HG02840 (cell line): ENCODE data around the gene PNKP.
A peak's percentile ranks its signal among the peaks of the same experiment; 100 is the strongest.

ENCODE experiments used
- ATAC-seq: cut with Tn5 transposase; IDR thresholded peaks from one replicate; pipeline ENCODE4 v1.9.1; 2021; ENCODE audit warnings: mild to moderate bottlenecking, moderate library complexity, moderate number of reproducible peaks; ENCODE audit not compliant: unreplicated experiment, low FRiP score

PNKP gene

GRCh38 chr19:49890349-49891311, 23.3 kb upstream of the PNKP start:
- no peak for ATAC-seq

- no peak for ATAC-seq
Measured at GRCh38 chr19:49889687-49890348, 22.4 kb upstream of the PNKP start.

DNA sequence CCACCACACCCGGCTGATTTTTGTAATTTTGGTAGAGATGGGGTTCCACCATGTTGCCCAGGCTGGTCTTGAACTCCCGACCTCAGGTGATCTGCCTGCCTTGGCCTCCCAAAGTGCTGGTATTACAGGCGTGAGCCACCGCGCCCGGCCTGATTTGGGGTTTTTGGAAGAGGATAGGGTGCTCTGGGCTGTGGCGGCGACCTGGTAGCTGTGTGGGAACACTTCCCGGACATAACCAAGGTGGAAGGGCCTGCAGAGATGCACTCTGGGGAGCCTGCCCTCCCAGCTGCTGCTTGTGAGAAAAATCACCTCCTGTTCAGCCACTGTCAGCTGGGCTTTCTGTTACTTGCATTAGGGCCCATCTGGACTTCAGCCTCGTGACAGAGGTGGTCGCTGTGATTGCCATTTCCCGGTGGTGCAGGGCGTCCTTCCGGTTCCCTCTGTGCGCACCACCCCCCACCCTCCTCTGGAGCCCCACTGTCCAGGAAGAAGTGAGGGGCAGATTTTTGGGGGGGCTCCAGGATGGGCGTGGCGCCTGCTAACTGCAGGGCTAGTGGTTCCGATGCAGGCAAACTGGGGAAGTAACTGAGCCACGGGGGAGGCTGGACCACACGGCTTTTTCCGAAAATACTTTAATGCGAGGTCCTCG, 21.8 kb upstream of the PNKP start:
- no peak for ATAC-seq

GRCh38 chr19:49888510-49888824, 21.1 kb upstream of the PNKP start:
- no peak for ATAC-seq

GRCh38 chr19:49887665-49888509, 20.5 kb upstream of the PNKP start:
- ATAC-seq, result no peak

GRCh38 chr19:49887037-49887664, 19.8 kb upstream of the PNKP start:
- ATAC-seq, result no peak

DNA sequence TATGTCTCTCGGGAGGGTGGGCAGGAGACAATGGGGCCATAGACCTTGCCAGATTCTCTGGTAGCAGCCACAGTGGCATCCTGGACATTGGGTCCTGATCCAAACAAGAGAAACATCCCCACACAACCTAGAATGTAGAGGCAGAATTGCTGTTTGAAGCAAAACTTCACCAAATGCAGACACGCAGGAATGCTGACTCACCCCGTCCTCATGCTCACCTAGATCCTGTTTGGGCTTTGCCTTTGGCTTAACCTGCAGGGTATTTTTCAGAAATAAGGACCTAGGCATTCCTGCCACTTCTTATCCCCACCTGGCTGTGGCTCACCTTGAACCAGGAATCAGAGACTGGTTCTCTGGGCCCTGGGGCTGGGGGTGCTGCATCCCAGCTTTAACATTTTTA, 17.4 kb upstream of the PNKP start:
- no peak for ATAC-seq

DNA sequence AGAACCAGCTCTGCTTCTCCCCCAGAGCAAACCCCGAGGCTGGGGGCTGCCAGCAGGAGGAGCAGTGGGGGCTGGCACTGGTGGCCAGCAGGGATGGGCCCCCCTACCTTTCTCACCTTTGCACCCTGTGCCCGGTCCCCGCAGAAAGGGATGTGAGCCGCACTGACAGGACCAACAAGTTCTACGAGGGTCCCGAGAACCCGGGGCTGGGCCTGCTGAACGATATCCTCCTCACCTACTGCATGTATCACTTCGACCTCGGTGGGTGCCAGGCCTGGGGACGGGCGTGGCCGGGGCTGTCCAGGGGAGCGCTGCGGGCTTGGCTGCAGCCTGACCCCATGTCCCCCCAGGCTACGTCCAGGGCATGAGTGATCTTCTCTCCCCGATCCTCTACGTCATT, 16.7 kb upstream of the PNKP start:
- no peak for ATAC-seq

GRCh38 chr19:49883094-49883493, 15.7 kb upstream of the PNKP start:
- ATAC-seq, result no peak

- no peak for ATAC-seq
Measured at GRCh38 chr19:49882643-49883042, 15.3 kb upstream of the PNKP start.

DNA sequence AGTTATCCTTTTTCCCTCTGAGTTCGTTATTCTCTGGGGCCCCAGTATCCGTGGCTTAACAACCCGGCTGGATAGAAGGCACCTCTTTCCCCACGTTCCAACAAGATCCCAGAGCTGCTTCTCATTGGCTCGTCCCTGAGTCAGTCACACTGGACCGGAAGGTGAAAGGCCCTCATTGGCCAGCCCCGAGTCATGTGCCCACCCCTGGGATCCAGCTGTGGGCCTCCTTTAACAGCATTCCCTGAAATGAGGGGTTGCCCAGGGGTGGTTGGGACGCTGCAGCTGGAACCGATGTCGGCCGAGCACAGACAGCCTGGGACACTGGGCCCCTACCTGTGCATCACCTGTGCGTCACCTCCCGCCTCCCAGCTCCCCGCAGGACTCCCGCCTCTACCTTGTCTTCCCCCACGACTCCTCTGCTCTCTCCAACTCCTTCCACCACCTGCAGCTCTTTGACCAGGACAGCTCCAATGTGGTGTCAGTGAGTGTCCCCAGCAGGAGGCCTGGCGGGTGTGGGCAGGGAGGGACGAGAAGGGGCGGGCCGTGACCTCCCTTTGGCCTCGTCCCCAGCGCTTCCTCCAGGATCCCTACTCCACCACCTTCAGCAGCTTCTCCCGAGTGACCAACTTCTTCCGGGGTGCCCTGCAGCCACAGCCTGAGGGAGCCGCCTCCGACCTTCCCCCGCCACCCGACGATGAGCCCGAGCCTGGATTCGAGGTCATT, 14.5 kb upstream of the PNKP start:
- no peak for ATAC-seq

DNA sequence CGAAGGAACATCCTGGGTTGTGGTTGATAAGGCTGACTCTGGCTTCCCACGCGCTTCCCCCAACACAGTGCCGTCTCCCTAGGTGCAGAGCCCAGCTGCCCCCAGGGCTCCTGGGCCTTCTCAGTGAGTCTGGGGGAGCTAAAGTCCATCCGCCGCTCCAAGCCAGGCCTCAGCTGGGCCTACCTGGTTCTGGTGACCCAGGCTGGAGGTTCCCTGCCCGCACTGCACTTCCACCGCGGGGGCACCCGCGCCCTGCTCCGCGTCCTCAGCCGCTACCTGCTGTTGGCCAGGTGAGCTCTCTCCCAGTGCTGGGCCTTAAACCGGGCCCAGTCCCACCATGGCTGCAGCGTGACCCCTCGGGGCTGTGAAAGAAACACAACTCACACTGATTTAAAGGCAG, 13.8 kb upstream of the PNKP start:
- no peak for ATAC-seq

GRCh38 chr19:49880162-49880869, 12.9 kb upstream of the PNKP start:
- ATAC-seq, result no peak

GRCh38 chr19:49879243-49879963, 12.0 kb upstream of the PNKP start:
- no peak for ATAC-seq

GRCh38 chr19:49878744-49879070, 11.3 kb upstream of the PNKP start:
- ATAC-seq, result no peak

GRCh38 chr19:49877879-49878743, 10.7 kb upstream of the PNKP start:
- peak; percentile 30 for ATAC-seq
